GM23338 (cell line): ENCODE results near the gene SUGCT. TPM values are rescaled to one million over a fixed set of nuclear protein-coding genes. Genes with fewer than 3 reads are reported as not detected.

Experiments
- ATAC-seq: fragments of 200-7000 bp; cut with Tn5 transposase; 3 replicates; pipeline ENCODE4 v1.9.1; 2020
- DNase-seq: peaks from one replicate; pipeline ENCODE4 v3.0.0-alpha.2; 2015; ENCODE audit warnings: low spot score
- H2AFZ ChIP-seq: fragments of 200-600 bp; sonication (generic); 2 replicates; pipeline ENCODE4 v1.8.0; 2016; ENCODE audit warnings: antibody characterized with exemption, mild to moderate bottlenecking, moderate library complexity
- H3F3A ChIP-seq: fragments of 200-600 bp; sonication (generic); replicated peaks from 2 replicates; pipeline ENCODE4 v1.8.0; 2017; ENCODE audit warnings: antibody characterized with exemption, mixed run types, low read depth
- H3K27ac ChIP-seq: fragments of 200-600 bp; sonication (generic); 2 replicates; pipeline ENCODE4 v1.6.1; 2016; ENCODE audit warnings: low read depth
- H3K27me3 ChIP-seq: fragments of 200-600 bp; sonication (generic); 2 replicates; pipeline ENCODE4 v1.8.0; 2016; ENCODE audit warnings: mild to moderate bottlenecking, mixed run types, moderate library complexity; ENCODE audit not compliant: insufficient read depth
- H3K36me3 ChIP-seq: fragments of 200-600 bp; sonication (generic); 2 replicates; pipeline ENCODE4 v1.8.0; 2016; ENCODE audit warnings: mild to moderate bottlenecking; ENCODE audit not compliant: insufficient read depth
- H3K4me1 ChIP-seq: fragments of 200-600 bp; sonication (generic); 2 replicates; pipeline ENCODE4 v1.8.0; 2016; ENCODE audit warnings: mild to moderate bottlenecking, moderate library complexity; ENCODE audit not compliant: insufficient read depth
- H3K4me2 ChIP-seq: fragments of 200-600 bp; sonication (generic); 2 replicates; pipeline ENCODE4 v1.7.1; 2017; ENCODE audit warnings: mixed run types
- H3K4me3 ChIP-seq: fragments of 200-600 bp; sonication (generic); 2 replicates; pipeline ENCODE4 v1.6.1; 2016; ENCODE audit warnings: mixed run types
- H3K79me2 ChIP-seq: fragments of 200-600 bp; sonication (generic); replicated peaks from 2 replicates; pipeline ENCODE4 v1.8.0; 2017; ENCODE audit warnings: mild to moderate bottlenecking; ENCODE audit not compliant: insufficient read depth
- H3K9me2 ChIP-seq: fragments of 200-600 bp; sonication (generic); 2 replicates; pipeline ENCODE4 v1.8.0; 2017; ENCODE audit not compliant: insufficient read depth
- H4K20me1 ChIP-seq: fragments of 200-600 bp; sonication (generic); replicated peaks from 2 replicates; pipeline ENCODE4 v1.8.0; 2017; ENCODE audit warnings: mild to moderate bottlenecking; ENCODE audit not compliant: insufficient read depth
- H3K27ac Mint-ChIP-seq: 2 replicates; pipeline ENCODE4 v1.8.0; 2020; ENCODE audit warnings: inconsistent platforms, mild to moderate bottlenecking, moderate library complexity, mixed read lengths
- H3K27me3 Mint-ChIP-seq: 3 replicates; pipeline ENCODE4 v1.8.0; 2022; ENCODE audit warnings: low read depth, mild to moderate bottlenecking, moderate library complexity, mixed read lengths, inconsistent platforms; ENCODE audit not compliant: insufficient read depth, poor library complexity
- H3K36me3 Mint-ChIP-seq: 3 replicates; pipeline ENCODE4 v1.8.0; 2021; ENCODE audit warnings: low read depth, mild to moderate bottlenecking, inconsistent platforms, moderate library complexity, mixed read lengths
- H3K4me1 Mint-ChIP-seq: 3 replicates; pipeline ENCODE4 v1.8.0; 2020; ENCODE audit warnings: mild to moderate bottlenecking, inconsistent platforms, mixed read lengths
- H3K4me3 Mint-ChIP-seq: 3 replicates; pipeline ENCODE4 v1.8.0; 2021; ENCODE audit warnings: moderate library complexity, mild to moderate bottlenecking, inconsistent platforms, mixed read lengths
- H3K9me3 Mint-ChIP-seq: 3 replicates; pipeline ENCODE4 v1.8.0; 2020; ENCODE audit warnings: moderate library complexity, mild to moderate bottlenecking, inconsistent platforms, mixed read lengths
- CREB1 ChIP-seq: fragments of 250-450 bp; sonication (Bioruptor Pico); IDR thresholded peaks from 2 replicates; pipeline ENCODE4 v1.5.0; 2020; ENCODE audit warnings: low read depth, mild to moderate bottlenecking, moderate library complexity
- ETS1 ChIP-seq: IDR thresholded peaks from 2 replicates; pipeline ENCODE4 v1.6.1; 2016; ENCODE audit warnings: antibody characterized with exemption
- EZH2phosphoT487 ChIP-seq: fragments of 200-600 bp; sonication (generic); IDR thresholded peaks from one replicate; pipeline ENCODE4 v1.8.1; 2018; ENCODE audit warnings: antibody characterized with exemption; ENCODE audit not compliant: unreplicated experiment
- JUNB ChIP-seq: IDR thresholded peaks from one replicate; pipeline ENCODE4 v1.6.1; 2016; ENCODE audit warnings: antibody characterized with exemption; ENCODE audit not compliant: unreplicated experiment
- NANOG ChIP-seq: IDR thresholded peaks from 2 replicates; pipeline ENCODE4 v1.6.1; 2016; ENCODE audit warnings: antibody characterized with exemption, borderline replicate concordance
- POLR2AphosphoS5 ChIP-seq: IDR thresholded peaks from 2 replicates; pipeline ENCODE4 v1.6.1; 2016; ENCODE audit warnings: antibody characterized with exemption, low read depth
- STAT1 ChIP-seq: IDR thresholded peaks from one replicate; pipeline ENCODE4 v1.6.1; 2016; ENCODE audit warnings: antibody characterized with exemption; ENCODE audit not compliant: unreplicated experiment
- ZNF114 ChIP-seq: fragments of 250-450 bp; sonication (Bioruptor Pico); IDR thresholded peaks from 2 replicates; pipeline ENCODE4 v1.5.0; 2020; ENCODE audit warnings: mild to moderate bottlenecking, moderate library complexity
- ZNF331 ChIP-seq: fragments of 250-450 bp; sonication (Bioruptor Pico); IDR thresholded peaks from 2 replicates; pipeline ENCODE4 v1.5.0; 2020; ENCODE audit warnings: low read depth, mild to moderate bottlenecking, moderate library complexity
- polyA plus RNA-seq: library from polyadenylated mRNA; unstranded; fragments of >200 nt; fragmentation: Nextera tagmentation; extraction: Ambion mirVana; gene quantifications from 2 replicates; pipeline ENCODE4 v1.2.1, GENCODE V29; 2016
- total RNA-seq: library from RNA; depleted of rRNA; stranded (reverse); fragments of >200 nt; shearing (Covaris generic); gene quantifications from 2 replicates; pipeline ENCODE4 v1.2.3, GENCODE V29; 2014
- TF ChIP-seq, protein P1 (sequence below), 2 experiments: fragments of 200-600 bp in 1 of 2; sonication (generic) in 1 of 2; conservative IDR thresholded peaks; 2 replicates each; pipeline versions ENCODE4 v1.5.1 to v1.6.1; 2016 to 2017; ENCODE audit warnings: antibody characterized with exemption in 2 of 2, low read depth in 2 of 2, mild to moderate bottlenecking in 2 of 2, moderate library complexity in 1 of 2
- TF ChIP-seq, protein P2 (sequence below): IDR thresholded peaks from one replicate; pipeline ENCODE4 v1.6.1; 2018; ENCODE audit warnings: antibody characterized with exemption; ENCODE audit not compliant: unreplicated experiment

Gene SUGCT
- total and polyA plus RNA-seq, 2 experiments from 2014 or later = 4.2 to 5.6 TPM

- Histone ChIP-seq H3K27ac (no peak overlapping the region), H3K79me2 (no peaks in the 10 kb centered on the region), H3K27me3 (no peaks in the 10 kb centered on the region), H3K4me1 (no peaks in the 10 kb centered on the region), H3F3A (no peaks in the 10 kb centered on the region), H4K20me1 (no peaks in the 10 kb centered on the region), H3K4me3 (no peak overlapping the region), H3K4me2 (no peak overlapping the region), H3K9me2 (no peaks in the 10 kb centered on the region), H3K36me3 (no peaks in the 10 kb centered on the region), H2AFZ (no peak overlapping the region)
- no peak for DNase-seq
- ATAC-seq = no peak
- Mint-ChIP-seq H3K27me3 (peaks cover 4% of the 10 kb centered on the region), H3K9me3 (no peaks in the 10 kb centered on the region), H3K4me3 (no peak overlapping the region), H3K36me3 (no peaks in the 10 kb centered on the region), H3K27ac (no peak overlapping the region), H3K4me1 (no peaks in the 10 kb centered on the region; the same call in 2 of the 3 replicates)
- TF ChIP-seq, protein P1, sequence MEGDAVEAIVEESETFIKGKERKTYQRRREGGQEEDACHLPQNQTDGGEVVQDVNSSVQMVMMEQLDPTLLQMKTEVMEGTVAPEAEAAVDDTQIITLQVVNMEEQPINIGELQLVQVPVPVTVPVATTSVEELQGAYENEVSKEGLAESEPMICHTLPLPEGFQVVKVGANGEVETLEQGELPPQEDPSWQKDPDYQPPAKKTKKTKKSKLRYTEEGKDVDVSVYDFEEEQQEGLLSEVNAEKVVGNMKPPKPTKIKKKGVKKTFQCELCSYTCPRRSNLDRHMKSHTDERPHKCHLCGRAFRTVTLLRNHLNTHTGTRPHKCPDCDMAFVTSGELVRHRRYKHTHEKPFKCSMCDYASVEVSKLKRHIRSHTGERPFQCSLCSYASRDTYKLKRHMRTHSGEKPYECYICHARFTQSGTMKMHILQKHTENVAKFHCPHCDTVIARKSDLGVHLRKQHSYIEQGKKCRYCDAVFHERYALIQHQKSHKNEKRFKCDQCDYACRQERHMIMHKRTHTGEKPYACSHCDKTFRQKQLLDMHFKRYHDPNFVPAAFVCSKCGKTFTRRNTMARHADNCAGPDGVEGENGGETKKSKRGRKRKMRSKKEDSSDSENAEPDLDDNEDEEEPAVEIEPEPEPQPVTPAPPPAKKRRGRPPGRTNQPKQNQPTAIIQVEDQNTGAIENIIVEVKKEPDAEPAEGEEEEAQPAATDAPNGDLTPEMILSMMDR (conservative IDR thresholded peaks at IDR 0.05; ENCODE audit: low read depth in 2 of 2) = no peak
- TF ChIP-seq, protein P2, sequence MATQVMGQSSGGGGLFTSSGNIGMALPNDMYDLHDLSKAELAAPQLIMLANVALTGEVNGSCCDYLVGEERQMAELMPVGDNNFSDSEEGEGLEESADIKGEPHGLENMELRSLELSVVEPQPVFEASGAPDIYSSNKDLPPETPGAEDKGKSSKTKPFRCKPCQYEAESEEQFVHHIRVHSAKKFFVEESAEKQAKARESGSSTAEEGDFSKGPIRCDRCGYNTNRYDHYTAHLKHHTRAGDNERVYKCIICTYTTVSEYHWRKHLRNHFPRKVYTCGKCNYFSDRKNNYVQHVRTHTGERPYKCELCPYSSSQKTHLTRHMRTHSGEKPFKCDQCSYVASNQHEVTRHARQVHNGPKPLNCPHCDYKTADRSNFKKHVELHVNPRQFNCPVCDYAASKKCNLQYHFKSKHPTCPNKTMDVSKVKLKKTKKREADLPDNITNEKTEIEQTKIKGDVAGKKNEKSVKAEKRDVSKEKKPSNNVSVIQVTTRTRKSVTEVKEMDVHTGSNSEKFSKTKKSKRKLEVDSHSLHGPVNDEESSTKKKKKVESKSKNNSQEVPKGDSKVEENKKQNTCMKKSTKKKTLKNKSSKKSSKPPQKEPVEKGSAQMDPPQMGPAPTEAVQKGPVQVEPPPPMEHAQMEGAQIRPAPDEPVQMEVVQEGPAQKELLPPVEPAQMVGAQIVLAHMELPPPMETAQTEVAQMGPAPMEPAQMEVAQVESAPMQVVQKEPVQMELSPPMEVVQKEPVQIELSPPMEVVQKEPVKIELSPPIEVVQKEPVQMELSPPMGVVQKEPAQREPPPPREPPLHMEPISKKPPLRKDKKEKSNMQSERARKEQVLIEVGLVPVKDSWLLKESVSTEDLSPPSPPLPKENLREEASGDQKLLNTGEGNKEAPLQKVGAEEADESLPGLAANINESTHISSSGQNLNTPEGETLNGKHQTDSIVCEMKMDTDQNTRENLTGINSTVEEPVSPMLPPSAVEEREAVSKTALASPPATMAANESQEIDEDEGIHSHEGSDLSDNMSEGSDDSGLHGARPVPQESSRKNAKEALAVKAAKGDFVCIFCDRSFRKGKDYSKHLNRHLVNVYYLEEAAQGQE = no peak
- TF ChIP-seq ETS1 (no peak), EZH2phosphoT487 (no peak), JUNB (no peak)
Observed at GRCh38 chr7:40640566-40640965, 505.8 kb downstream of the SUGCT start.

DNA sequence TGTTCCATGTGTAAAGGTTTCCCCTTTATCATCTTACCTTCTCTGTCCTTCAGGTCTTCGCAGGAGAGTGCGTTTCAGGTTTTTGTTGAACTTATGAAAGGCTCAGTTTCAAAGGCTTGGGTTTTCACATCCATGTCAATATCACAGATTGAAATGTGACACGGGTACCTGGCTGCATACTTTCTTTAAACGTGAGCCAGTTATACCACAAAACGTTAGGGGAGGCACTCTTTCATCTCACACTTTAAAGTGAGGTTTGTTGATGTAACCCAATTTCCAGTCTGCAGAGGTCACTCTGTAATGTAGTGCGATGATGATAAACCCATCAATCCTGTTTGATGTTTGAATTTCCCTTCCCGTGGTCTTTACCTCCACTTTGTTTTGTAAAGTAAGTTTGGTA lies 506.9 kb downstream of the SUGCT start:
- Histone ChIP-seq H3K27ac (no peak overlapping the region), H4K20me1 (no peaks in the 10 kb centered on the region), H3F3A (no peaks in the 10 kb centered on the region), H2AFZ (no peak overlapping the region), H3K4me1 (no peaks in the 10 kb centered on the region), H3K36me3 (no peaks in the 10 kb centered on the region), H3K4me3 (no peak overlapping the region), H3K79me2 (no peaks in the 10 kb centered on the region), H3K4me2 (no peak overlapping the region), H3K27me3 (no peaks in the 10 kb centered on the region), H3K9me2 (no peaks in the 10 kb centered on the region)
- no peak for ATAC-seq
- Mint-ChIP-seq H3K27me3 (peaks cover 4% of the 10 kb centered on the region), H3K36me3 (no peaks in the 10 kb centered on the region), H3K4me1 (no peaks in the 10 kb centered on the region; the same call in 2 of the 3 replicates), H3K27ac (no peak overlapping the region), H3K4me3 (no peak overlapping the region), H3K9me3 (no peaks in the 10 kb centered on the region)
- DNase-seq = no peak
- TF ChIP-seq ZNF331 (CRISPR knock-in tag) (no peak), ZNF114 (CRISPR knock-in tag) (no peak), STAT1 (no peak), CREB1 (no peak), POLR2AphosphoS5 (no peak), NANOG (no peak), EZH2phosphoT487 (no peak), JUNB (no peak)
- TF ChIP-seq, protein P1 (conservative IDR thresholded peaks at IDR 0.05; ENCODE audit: low read depth in 2 of 2) = no peak
- TF ChIP-seq, protein P2 = no peak
